Right ventricle myocardium inferior (tissue), 1 donor: Measurements from ENCODE around the gene C11orf68. TPM values are rescaled to one million over a fixed set of nuclear protein-coding genes. Genes with fewer than 3 reads are reported as not detected.

Experiments used
- ATAC-seq: fragments of 200-7000 bp; cut with Tn5 transposase; one replicate; pipeline ENCODE4 v1.9.1; 2020; ENCODE audit warnings: mild to moderate bottlenecking, moderate library complexity
- DNase-seq: peaks from one replicate; pipeline ENCODE4 v3.0.0; 2021; ENCODE audit errors: missing footprints
- intact Hi-C: fragments of 100-400 bp; cut with DNase I; formaldehyde crosslinking; loops from one replicate; pipeline ENCODE4 v1.11.0; 2022
- total RNA-seq: library from RNA; stranded (reverse); fragmentation: NEBNext Ultra II Directional; extraction: Animal tissue kit (Norgen Biotek cat#: 25700); gene quantifications from one replicate; pipeline ENCODE4 v1.2.1, GENCODE V29; 2021
- donor health status: DM: no; HTN: yes; CAD: no; lungs with severe emphysema.

The C11orf68 gene
- total RNA-seq, 1 donor from 2014 or later, result 38.5 TPM

GRCh38 chr11:65884716-65885092 lies 34.2 kb downstream of the C11orf68 start:
- ATAC-seq (no peak), DNase-seq (peak; percentile 91)
- intact Hi-C loops, result loop anchor here (1.0 kb wide), 1 partner anchor 104 kb away; no protein-coding TSS in a partner anchor

GRCh38 chr11:65883786-65884715 lies 34.8 kb downstream of the C11orf68 start:
- no peak for ATAC-seq
- intact Hi-C loops, result loop anchor here (1.0 kb wide), 1 partner anchor 104 kb away; no protein-coding TSS in a partner anchor
- no peak for DNase-seq

GRCh38 chr11:65883058-65883761 lies 35.7 kb downstream of the C11orf68 start:
- ATAC-seq, result no peak
- no peak for DNase-seq
- intact Hi-C loops, result no loop called here

GRCh38 chr11:65882120-65883057 lies 36.5 kb downstream of the C11orf68 start:
- intact Hi-C loops, result no loop called here
- ATAC-seq (no peak), DNase-seq (no peak)

GRCh38 chr11:65880844-65881421 lies 37.9 kb downstream of the C11orf68 start:
- intact Hi-C loops, result no loop called here
- ATAC-seq, result no peak
- peak; percentile 35 for DNase-seq

- intact Hi-C loops, result no loop called here
- ATAC-seq (no peak), DNase-seq (peak; percentile 16)
These were observed 38.8 kb downstream of the C11orf68 start for GRCh38 chr11:65880027-65880426.

GRCh38 chr11:65879617-65880016 lies 39.2 kb downstream of the C11orf68 start, which contains the start of gene CTSW:
Gene CTSW, plus strand, starts transcription at chr11:65879837. Its CDS starts 18 bp downstream, at chr11:65879855.
- no peak for ATAC-seq
- DNase-seq, result peak; percentile 62
- intact Hi-C loops, result no loop called here

GRCh38 chr11:65873318-65874156 lies 45.3 kb downstream of the C11orf68 start:
- ATAC-seq (peak; percentile 96), DNase-seq (peak; percentile 98)
- intact Hi-C loops, result loop anchor here (1.0 kb wide), 1 partner anchor 13 kb away; the partner anchor contains the start of gene MUS81

- intact Hi-C loops, result loop anchor here (1.0 kb wide), 1 partner anchor 12 kb away; the partner anchor contains the start of gene MUS81
- ATAC-seq (peak; percentile 43), DNase-seq (peak; percentile 79)
These were observed 46.1 kb downstream of the C11orf68 start, which contains the start of gene EFEMP2 for GRCh38 chr11:65872586-65873317. Gene EFEMP2, minus strand, starts transcription at chr11:65872800. Its CDS starts 446 bp downstream, at chr11:65872354.

- ATAC-seq (peak; percentile 1), DNase-seq (peak; percentile 45)
- intact Hi-C loops, result no loop called here
These were observed 46.9 kb downstream of the C11orf68 start for GRCh38 chr11:65871811-65872548.

GRCh38 chr11:65870706-65871681 lies 47.9 kb downstream of the C11orf68 start:
- ATAC-seq (no peak), DNase-seq (peak; percentile 73)
- intact Hi-C loops, result no loop called here

- no peak for DNase-seq
- intact Hi-C loops, result no loop called here
- no peak for ATAC-seq
These were observed 48.6 kb downstream of the C11orf68 start for GRCh38 chr11:65870307-65870658.

GRCh38 chr11:65869643-65870306 lies 49.1 kb downstream of the C11orf68 start:
- ATAC-seq, result no peak
- intact Hi-C loops, result no loop called here
- peak; percentile 57 for DNase-seq

- ATAC-seq, result no peak
- DNase-seq, result no peak
- intact Hi-C loops, result no loop called here
These were observed 50.0 kb downstream of the C11orf68 start for GRCh38 chr11:65868907-65869306.
